Measurements from ENCODE around the gene RASD2. TPM values are rescaled to one million over a fixed set of nuclear protein-coding genes. Genes with fewer than 3 reads are reported as not detected.

RASD2 gene
- total RNA-seq, 1 experiment from 2014 or later: 2.4 TPM

- no peak for TF ChIP-seq ZFX (IDR thresholded peaks at IDR 0.05)
Measured at GRCh38 chr22:35572556-35572955, 31.9 kb downstream of the RASD2 start (continued).

DNA sequence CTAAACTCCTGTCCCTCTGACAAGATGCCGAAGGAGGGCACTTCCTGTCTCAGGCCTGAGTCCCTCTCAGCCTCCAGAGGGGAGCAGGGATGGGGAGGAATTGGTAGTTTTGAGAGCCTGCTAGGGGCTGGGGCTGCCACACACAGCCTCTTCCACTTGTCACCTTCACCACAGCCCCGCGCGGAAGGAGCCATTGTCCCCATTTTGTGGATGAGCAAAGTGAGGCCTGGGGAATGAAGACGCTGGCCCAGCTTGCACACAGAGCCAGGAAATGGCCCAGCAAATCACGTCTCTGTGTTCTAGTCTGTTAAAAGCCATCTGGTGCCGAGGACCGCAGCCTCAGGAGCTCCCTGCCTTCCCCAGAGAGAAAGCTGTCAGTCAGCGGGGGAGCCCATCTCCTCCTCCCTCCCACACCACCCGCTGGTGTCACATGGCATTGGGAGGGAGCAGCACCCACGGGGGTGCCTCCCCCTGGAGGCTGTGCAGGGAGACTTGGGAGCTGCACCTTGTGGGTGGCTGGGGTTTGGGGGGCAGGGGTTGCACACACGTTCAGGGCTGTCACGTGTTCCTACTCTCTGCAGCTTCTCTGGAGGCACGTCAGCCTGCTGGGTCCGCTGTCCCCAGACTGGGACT is 34.6 kb downstream of the RASD2 start:
- Histone ChIP-seq H3K36me3 (ENCODE audit: control insufficient read depth in 1 of 2, insufficient read depth in 2 of 2, low read length in 2 of 2) (no peaks in the 10 kb centered on the region), H3K27ac (ENCODE audit: low read depth, low read length) (no peak overlapping the region), H3K79me2 (ENCODE audit: insufficient read depth, low read length) (no peaks in the 10 kb centered on the region), H3K9ac (ENCODE audit: low read length) (no peak overlapping the region), H3K4me1 (ENCODE audit: control insufficient read depth in 1 of 2, insufficient read depth in 2 of 2, low read length in 2 of 2) (no peaks in the 10 kb centered on the region), H3K4me2 (ENCODE audit: low read length) (no peak overlapping the region), H2AFZ (ENCODE audit: low read depth, low read length, poor library complexity, severe bottlenecking) (no peak overlapping the region), H3K27me3 (ENCODE audit: insufficient read depth, low read length) (no peaks in the 10 kb centered on the region), H4K20me1 (ENCODE audit: insufficient read depth) (no peaks in the 10 kb centered on the region), H3K9me3 (ENCODE audit: control insufficient read depth in 1 of 2, insufficient read depth in 1 of 2, low read depth in 1 of 2, low read length in 2 of 2) (no peaks in the 10 kb centered on the region), H3K4me3 (replicated peaks in 1 of 2; ENCODE audit: low read depth in 1 of 2, low read length in 2 of 2) (no peak overlapping the region), H3K9me2 (ENCODE audit: insufficient read depth) (no peaks in the 10 kb centered on the region)
- RAD21 ChIA-PET (ENCODE audit: low non-redundant PET in 1 of 2, low total read pairs in 2 of 2, uncharacterized antibody in 2 of 2, unreplicated experiment in 2 of 2): no interaction called here
- DNase-seq (ENCODE audit: low read depth, low spot score) (no peak), ATAC-seq (peak; percentile 52; the same call in 1 of the 2 replicates)
- intact Hi-C loops (cut with micrococcal nuclease): no loop called here
- BruUV-seq (replicated peaks): no TSS peak
- TF ChIP-seq POLR2A (IDR thresholded peaks at IDR 0.05; ENCODE audit: borderline replicate concordance, extremely low read depth, insufficient read depth, insufficient read length): no peak
- no peak for TF ChIP-seq FOSL1 (IDR thresholded peaks at IDR 0.05; ENCODE audit: low read depth)
- no peak for TF ChIP-seq EZH2phosphoT487 (IDR thresholded peaks at IDR 0.05; ENCODE audit: borderline replicate concordance)
- CTCF ChIA-PET: interaction anchor here (1.3 kb wide), 1 partner anchor 144 kb away, joined by 3 read pairs; no protein-coding TSS in a partner anchor
- POLR2A ChIA-PET: no interaction called here

GRCh38 chr22:35576671-35577070 is 36.0 kb downstream of the RASD2 start:
- POLR2A ChIA-PET: no interaction called here
- no TSS peak for BruUV-seq (replicated peaks)

More at GRCh38 chr22:35576671-35577070, 36.0 kb downstream of the RASD2 start:
- H3K4me2 ChIP-seq (ENCODE audit: low read length): no peak overlapping the region
- H3K9me2 ChIP-seq (ENCODE audit: insufficient read depth): no peaks in the 10 kb centered on the region
- intact Hi-C loops (cut with micrococcal nuclease): no loop called here
- TF ChIP-seq CBX3 (IDR thresholded peaks at IDR 0.05; ENCODE audit: low read depth) (no peak), POLR2A (IDR thresholded peaks at IDR 0.05; ENCODE audit: borderline replicate concordance, extremely low read depth, insufficient read depth, insufficient read length) (no peak), EZH2phosphoT487 (IDR thresholded peaks at IDR 0.05; ENCODE audit: borderline replicate concordance) (no peak), ZNF274 (IDR thresholded peaks at IDR 0.05; ENCODE audit: low read depth, low read length) (no peak), RAD21 (IDR thresholded peaks at IDR 0.05; ENCODE audit: low read depth) (no peak), YY1 (IDR thresholded peaks at IDR 0.05; ENCODE audit: extremely low read depth, insufficient replicate concordance, low read depth, low read length) (no peak), POLR2AphosphoS5 (IDR thresholded peaks at IDR 0.05; ENCODE audit: low read depth, low read length) (no peak), SP1 (IDR thresholded peaks at IDR 0.05; ENCODE audit: low read depth) (no peak), TCF7L2 (IDR thresholded peaks at IDR 0.05; ENCODE audit: borderline replicate concordance, extremely low read depth, insufficient read depth, insufficient read length) (no peak), FOSL1 (IDR thresholded peaks at IDR 0.05; ENCODE audit: low read depth) (no peak), CEBPB (IDR thresholded peaks at IDR 0.05; ENCODE audit: low read depth) (no peak), SRF (IDR thresholded peaks at IDR 0.05; ENCODE audit: low read depth) (no peak), ZFX (IDR thresholded peaks at IDR 0.05) (no peak), EZH2 (IDR thresholded peaks at IDR 0.05) (no peak)
- TF ChIP-seq, protein P1, sequence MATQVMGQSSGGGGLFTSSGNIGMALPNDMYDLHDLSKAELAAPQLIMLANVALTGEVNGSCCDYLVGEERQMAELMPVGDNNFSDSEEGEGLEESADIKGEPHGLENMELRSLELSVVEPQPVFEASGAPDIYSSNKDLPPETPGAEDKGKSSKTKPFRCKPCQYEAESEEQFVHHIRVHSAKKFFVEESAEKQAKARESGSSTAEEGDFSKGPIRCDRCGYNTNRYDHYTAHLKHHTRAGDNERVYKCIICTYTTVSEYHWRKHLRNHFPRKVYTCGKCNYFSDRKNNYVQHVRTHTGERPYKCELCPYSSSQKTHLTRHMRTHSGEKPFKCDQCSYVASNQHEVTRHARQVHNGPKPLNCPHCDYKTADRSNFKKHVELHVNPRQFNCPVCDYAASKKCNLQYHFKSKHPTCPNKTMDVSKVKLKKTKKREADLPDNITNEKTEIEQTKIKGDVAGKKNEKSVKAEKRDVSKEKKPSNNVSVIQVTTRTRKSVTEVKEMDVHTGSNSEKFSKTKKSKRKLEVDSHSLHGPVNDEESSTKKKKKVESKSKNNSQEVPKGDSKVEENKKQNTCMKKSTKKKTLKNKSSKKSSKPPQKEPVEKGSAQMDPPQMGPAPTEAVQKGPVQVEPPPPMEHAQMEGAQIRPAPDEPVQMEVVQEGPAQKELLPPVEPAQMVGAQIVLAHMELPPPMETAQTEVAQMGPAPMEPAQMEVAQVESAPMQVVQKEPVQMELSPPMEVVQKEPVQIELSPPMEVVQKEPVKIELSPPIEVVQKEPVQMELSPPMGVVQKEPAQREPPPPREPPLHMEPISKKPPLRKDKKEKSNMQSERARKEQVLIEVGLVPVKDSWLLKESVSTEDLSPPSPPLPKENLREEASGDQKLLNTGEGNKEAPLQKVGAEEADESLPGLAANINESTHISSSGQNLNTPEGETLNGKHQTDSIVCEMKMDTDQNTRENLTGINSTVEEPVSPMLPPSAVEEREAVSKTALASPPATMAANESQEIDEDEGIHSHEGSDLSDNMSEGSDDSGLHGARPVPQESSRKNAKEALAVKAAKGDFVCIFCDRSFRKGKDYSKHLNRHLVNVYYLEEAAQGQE (IDR thresholded peaks at IDR 0.05; ENCODE audit: low read depth): no peak
- TF ChIP-seq, protein P2, sequence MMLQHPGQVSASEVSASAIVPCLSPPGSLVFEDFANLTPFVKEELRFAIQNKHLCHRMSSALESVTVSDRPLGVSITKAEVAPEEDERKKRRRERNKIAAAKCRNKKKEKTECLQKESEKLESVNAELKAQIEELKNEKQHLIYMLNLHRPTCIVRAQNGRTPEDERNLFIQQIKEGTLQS (IDR thresholded peaks at IDR 0.05): no peak
- H3K27me3 ChIP-seq (ENCODE audit: insufficient read depth, low read length): no peaks in the 10 kb centered on the region
- H3K4me1 ChIP-seq (ENCODE audit: control insufficient read depth in 1 of 2, insufficient read depth in 2 of 2, low read length in 2 of 2): no peaks in the 10 kb centered on the region
- no peaks in the 10 kb centered on the region for H3K9me3 ChIP-seq (ENCODE audit: control insufficient read depth in 1 of 2, insufficient read depth in 1 of 2, low read depth in 1 of 2, low read length in 2 of 2)
- H4K20me1 ChIP-seq (ENCODE audit: insufficient read depth): no peaks in the 10 kb centered on the region
- CTCF ChIA-PET: no interaction called here
- DNase-seq (ENCODE audit: low read depth, low spot score) (no peak), ATAC-seq (no peak)
- no peak overlapping the region for H3K27ac ChIP-seq (ENCODE audit: low read depth, low read length)
- no peaks in the 10 kb centered on the region for H3K79me2 ChIP-seq (ENCODE audit: insufficient read depth, low read length)
- no peaks in the 10 kb centered on the region for H3K36me3 ChIP-seq (ENCODE audit: control insufficient read depth in 1 of 2, insufficient read depth in 2 of 2, low read length in 2 of 2)
- no peak overlapping the region for H3K9ac ChIP-seq (ENCODE audit: low read length)
- H3K4me3 ChIP-seq (replicated peaks in 1 of 2; ENCODE audit: low read depth in 1 of 2, low read length in 2 of 2): no peak overlapping the region
- H2AFZ ChIP-seq (ENCODE audit: low read depth, low read length, poor library complexity, severe bottlenecking): no peak overlapping the region
- RAD21 ChIA-PET (ENCODE audit: low non-redundant PET in 1 of 2, low total read pairs in 2 of 2, uncharacterized antibody in 2 of 2, unreplicated experiment in 2 of 2): no interaction called here

All from HCT116 (cell line).